HG03045 (cell line): ENCODE measurements around the gene STEEP1.
"Not testable (repeated sequence)": the region's sequence is repeated elsewhere in the genome, so short reads cannot be mapped to it uniquely, and the experiment has no call there.

Experiments used
- ATAC-seq: cut with Tn5 transposase; IDR thresholded peaks from one replicate; pipeline ENCODE4 v1.9.1; 2021; ENCODE audit warnings: mild to moderate bottlenecking, moderate library complexity; ENCODE audit not compliant: unreplicated experiment

The STEEP1 gene

GRCh38 chrX:119537487-119537886, 27.7 kb downstream of the STEEP1 start:
- no peak for ATAC-seq

- no peak for ATAC-seq
Measured at GRCh38 chrX:119529345-119530276, 35.6 kb downstream of the STEEP1 start.

GRCh38 chrX:119523664-119524184, 41.5 kb downstream of the STEEP1 start:
- no peak for ATAC-seq

GRCh38 chrX:119521246-119521645, 44.0 kb downstream of the STEEP1 start:
- ATAC-seq: no peak

GRCh38 chrX:119518371-119518770, 46.8 kb downstream of the STEEP1 start:
- no peak for ATAC-seq

- no peak for ATAC-seq
Measured at GRCh38 chrX:119516157-119516702, 49.0 kb downstream of the STEEP1 start.

GRCh38 chrX:119512146-119512800, 52.9 kb downstream of the STEEP1 start:
- ATAC-seq: no peak

GRCh38 chrX:119507206-119507605, 58.0 kb downstream of the STEEP1 start:
- ATAC-seq: no peak

- ATAC-seq: no peak
Measured at GRCh38 chrX:119505945-119506344, 59.3 kb downstream of the STEEP1 start.

GRCh38 chrX:119505145-119505544, 60.1 kb downstream of the STEEP1 start:
- ATAC-seq: not testable (repeated sequence)

- no peak for ATAC-seq
Measured at GRCh38 chrX:119503484-119503861, 61.7 kb downstream of the STEEP1 start.

GRCh38 chrX:119502727-119503483, 62.3 kb downstream of the STEEP1 start:
- no peak for ATAC-seq

- no peak for ATAC-seq
Measured at GRCh38 chrX:119501511-119502148, 63.6 kb downstream of the STEEP1 start.

GRCh38 chrX:119500061-119500800, 65.0 kb downstream of the STEEP1 start:
- ATAC-seq: no peak

- ATAC-seq: no peak
Measured at GRCh38 chrX:119497185-119497584, 68.0 kb downstream of the STEEP1 start.

- ATAC-seq: no peak
Measured at GRCh38 chrX:119495734-119496726, 69.2 kb downstream of the STEEP1 start.

- not testable (repeated sequence) for ATAC-seq
Measured at GRCh38 chrX:119493851-119494495, 71.2 kb downstream of the STEEP1 start.

GRCh38 chrX:119492463-119492862, 72.7 kb downstream of the STEEP1 start:
- ATAC-seq: no peak
